HepG2 (cell line): Measurements from ENCODE around the gene SPRED2. TPM values are rescaled to one million over a fixed set of nuclear protein-coding genes. Genes with fewer than 3 reads are reported as not detected.
A peak's percentile ranks its signal among the peaks of the same experiment; 100 is the strongest.

Source experiments
- ATAC-seq: fragments of 200-7000 bp; cut with Tn5 transposase; 3 replicates; pipeline ENCODE4 v1.9.1; 2020; ENCODE audit warnings: mild to moderate bottlenecking, moderate library complexity
- BruUV-seq: library from RNA; stranded (reverse); fragments of 400-500 nt; replicated peaks from 2 replicates; lab custom pipeline; 2021; lab: Mats Ljungman, UMichigan
- CTCF ChIA-PET: fragments of 300-600 bp; formaldehyde crosslinking; extraction: SDS; loops from one replicate; lab custom pipeline; 2021; ENCODE audit warnings: low total read pairs, inconsistent platforms, low intra/inter-chr PET ratio; lab: Yijun Ruan, JAX
- POLR2A ChIA-PET: fragments of 350-600 bp; sonication (Branson Sonifier 250); formaldehyde crosslinking; loops from one replicate; lab custom pipeline; 2020; ENCODE audit warnings: antibody characterized with exemption, inconsistent platforms; lab: Yijun Ruan, JAX
- DNase-seq: peaks from one replicate; pipeline ENCODE4 v3.0.0-alpha.2; 2015; ENCODE audit warnings: low spot score
- FAIRE-seq: peaks from 3 replicates; lab custom pipeline; 2011; peaks lifted over from hg19 to GRCh38; lab: Jason Lieb, UNC
- H2AFZ ChIP-seq: one replicate; pipeline ENCODE4 v1.6.1; 2011; ENCODE audit warnings: low read length, inconsistent platforms
- H3K27ac ChIP-seq: fragments of 300-600 bp; 3 replicates; pipeline ENCODE4 v1.8.0; 2011; ENCODE audit warnings: mixed run types, mild to moderate bottlenecking, mixed read lengths, low read length, inconsistent platforms; ENCODE audit not compliant: insufficient read depth; ENCODE audit errors: extremely low read length
- H3K27me3 ChIP-seq, 2 experiments: fragments of 200-600 bp in 1 of 2; 2 replicates in 1 of 2; 3 replicates in 1 of 2; pipeline versions ENCODE4 v1.6.0 to v1.8.0; 2011; ENCODE audit warnings: low read length in 2 of 2, mild to moderate bottlenecking in 2 of 2, moderate library complexity in 2 of 2, inconsistent platforms in 1 of 2; ENCODE audit not compliant: insufficient read depth in 2 of 2, control insufficient read depth in 1 of 2
- H3K36me3 ChIP-seq, 2 experiments: fragments of 200-600 bp in 1 of 2; replicated peaks in 1 of 2; 2 replicates in 1 of 2; 3 replicates in 1 of 2; pipeline versions ENCODE4 v1.5.1 to v1.8.0; 2011; ENCODE audit warnings: low read length in 2 of 2, inconsistent platforms in 1 of 2; ENCODE audit not compliant: insufficient read depth in 2 of 2, control insufficient read depth in 1 of 2
- H3K4me1 ChIP-seq: 2 replicates; pipeline ENCODE4 v1.5.1; 2012; ENCODE audit warnings: low read length, inconsistent platforms; ENCODE audit not compliant: insufficient read depth
- H3K4me2 ChIP-seq: 2 replicates; pipeline ENCODE4 v1.6.0; 2011; ENCODE audit warnings: low read depth, low read length, inconsistent platforms
- H3K4me3 ChIP-seq, 3 experiments: fragments of 200-600 bp in 1 of 3; sonication (generic), shearing (Covaris generic) in 1 of 3; replicated peaks in 1 of 3; 2 replicates each; pipeline ENCODE4 v1.5.1; 2011 to 2016; ENCODE audit warnings: low read length in 3 of 3, inconsistent platforms in 2 of 3, low read depth in 2 of 3, mild to moderate bottlenecking in 2 of 3, control low read depth in 1 of 3, mixed read lengths in 1 of 3; ENCODE audit not compliant: insufficient read depth in 1 of 3
- H3K79me2 ChIP-seq: one replicate; pipeline ENCODE4 v1.6.1; 2011; ENCODE audit warnings: low read length, inconsistent platforms; ENCODE audit not compliant: insufficient read depth
- H3K9ac ChIP-seq: 2 replicates; pipeline ENCODE4 v1.6.0; 2011; ENCODE audit warnings: mild to moderate bottlenecking, low read depth, low read length, inconsistent platforms; ENCODE audit not compliant: insufficient read depth
- H3K9me3 ChIP-seq: 2 replicates; pipeline ENCODE4 v1.5.1; 2012; ENCODE audit warnings: mild to moderate bottlenecking, low read length
- H4K20me1 ChIP-seq: 2 replicates; pipeline ENCODE4 v1.6.0; 2011; ENCODE audit warnings: inconsistent platforms, mild to moderate bottlenecking, low read length, moderate library complexity; ENCODE audit not compliant: insufficient read depth
- CEBPB ChIP-seq: IDR thresholded peaks from 2 replicates; pipeline ENCODE4 v1.6.1; 2011; ENCODE audit warnings: low read depth, low read length, improper control_type of control experiment, borderline replicate concordance
- ELF4 ChIP-seq: sonication (generic); formaldehyde crosslinking; IDR thresholded peaks from 2 replicates; pipeline ENCODE4 v1.5.0; 2020; ENCODE audit warnings: missing genetic modification reagents, mild to moderate bottlenecking, moderate library complexity, borderline replicate concordance
- ETV6 ChIP-seq: sonication (generic); formaldehyde crosslinking; conservative IDR thresholded peaks from 2 replicates; pipeline ENCODE4 v1.4.0; 2020; ENCODE audit warnings: missing genetic modification reagents
- HOXA5 ChIP-seq: sonication (generic); formaldehyde crosslinking; IDR thresholded peaks from 2 replicates; pipeline ENCODE4 v1.4.0; 2020; ENCODE audit warnings: missing genetic modification reagents
- SIN3B ChIP-seq: fragments of 150-350 bp; IDR thresholded peaks from 2 replicates; pipeline ENCODE4 v1.6.1; 2014; ENCODE audit warnings: low read length
- SOX6 ChIP-seq, 2 experiments: fragments of 450-650 bp in 1 of 2; sonication (generic) in 1 of 2; formaldehyde crosslinking in 1 of 2; IDR thresholded peaks; 2 replicates each; pipeline versions ENCODE4 v1.4.0 to v1.6.1; 2017 to 2020; ENCODE audit warnings: antibody characterized with exemption in 1 of 2, mild to moderate bottlenecking in 1 of 2, missing genetic modification reagents in 1 of 2
- SP1 ChIP-seq, 2 experiments: fragments of 450-650 bp in 1 of 2; sonication (generic) in 1 of 2; formaldehyde crosslinking in 1 of 2; IDR thresholded peaks; 2 replicates each; pipeline versions ENCODE4 v1.4.0 to v1.6.1; 2016 to 2020; ENCODE audit warnings: missing genetic modification reagents in 1 of 2
- ZNF616 ChIP-seq: sonication (generic); formaldehyde crosslinking; IDR thresholded peaks from 2 replicates; pipeline ENCODE4 v1.5.0; 2020; ENCODE audit warnings: low read depth, mild to moderate bottlenecking, missing genetic modification reagents
- ZNF749 ChIP-seq: sonication (generic); formaldehyde crosslinking; IDR thresholded peaks from 2 replicates; pipeline ENCODE4 v1.8.0; 2022; ENCODE audit warnings: mild to moderate bottlenecking, missing genetic modification reagents, moderate library complexity, borderline replicate concordance
- ZNF850 ChIP-seq: sonication (generic); formaldehyde crosslinking; conservative IDR thresholded peaks from 2 replicates; pipeline ENCODE4 v1.9.0; 2021; ENCODE audit warnings: mild to moderate bottlenecking, missing genetic modification reagents
- WGBS: methylation state at CpG from one replicate; pipeline ENCODE4 v1.1.6; 2017; ENCODE audit warnings: low lambda C conversion rate; 5-methylcytosine and 5-hydroxymethylcytosine counted together
- in situ Hi-C: cut with HindIII; loops from 2 replicates; pipeline ENCODE4 v1.10.0; 2017; ENCODE audit warnings: low pct_unique_long_range_greater_than_20kb; ENCODE audit not compliant: extremely low pct_ligation_motif_present
- intact Hi-C: fragments of 100-400 bp; cut with micrococcal nuclease; formaldehyde crosslinking; loops from one replicate; pipeline ENCODE4 v1.10.0; 2022; ENCODE audit not compliant: unreplicated experiment
- polyA plus RNA-seq, 8 experiments: library from polyadenylated mRNA; depleted of rRNA in 3 of 8; stranded (reverse) in 7 of 8; unstranded in 1 of 8; fragments of >200 nt; fragmentation: Illumina TruSeq in 4 of 8; extraction: Trizol in 4 of 8; gene quantifications; 2 replicates each; pipeline versions ENCODE4 v1.2.1 to v1.2.3, GENCODE V29; 2011 to 2016; ENCODE audit warnings: low read depth in 4 of 8, missing spikeins in 1 of 8, mixed read lengths in 1 of 8; ENCODE audit not compliant: insufficient read depth in 1 of 8
- total RNA-seq, 5 experiments: library from RNA; depleted of rRNA; stranded (reverse); fragments of >200 nt; fragmentation: Illumina TruSeq; extraction: Trizol; gene quantifications; 2 replicates each; pipeline ENCODE4 v1.2.3, GENCODE V29; 2016; ENCODE audit warnings: low read depth in 1 of 5
- TF ChIP-seq, protein P1 (sequence below): sonication (generic); formaldehyde crosslinking; IDR thresholded peaks from 2 replicates; pipeline ENCODE4 v1.4.0; 2020; ENCODE audit warnings: missing genetic modification reagents
- TF ChIP-seq, protein P2 (sequence below): sonication (generic); IDR thresholded peaks from 2 replicates; pipeline ENCODE4 v1.6.1; 2016; ENCODE audit warnings: low read depth, borderline replicate concordance
- TF ChIP-seq, protein P3 (sequence below), 2 experiments: sonication (generic) in 1 of 2; formaldehyde crosslinking in 1 of 2; IDR thresholded peaks; 2 replicates each; pipeline versions ENCODE4 v1.4.0 to v1.6.1; 2018 to 2020; ENCODE audit warnings: missing genetic modification reagents in 2 of 2, borderline replicate concordance in 1 of 2, low read depth in 1 of 2, mild to moderate bottlenecking in 1 of 2, missing biosample characterization in 1 of 2

SPRED2 gene
- total and polyA plus RNA-seq, 2 of the 13 experiments (the other 11 are each of a cell fraction or from before 2014, with no cell fraction given), result 13.0 to 37.0 TPM

DNA sequence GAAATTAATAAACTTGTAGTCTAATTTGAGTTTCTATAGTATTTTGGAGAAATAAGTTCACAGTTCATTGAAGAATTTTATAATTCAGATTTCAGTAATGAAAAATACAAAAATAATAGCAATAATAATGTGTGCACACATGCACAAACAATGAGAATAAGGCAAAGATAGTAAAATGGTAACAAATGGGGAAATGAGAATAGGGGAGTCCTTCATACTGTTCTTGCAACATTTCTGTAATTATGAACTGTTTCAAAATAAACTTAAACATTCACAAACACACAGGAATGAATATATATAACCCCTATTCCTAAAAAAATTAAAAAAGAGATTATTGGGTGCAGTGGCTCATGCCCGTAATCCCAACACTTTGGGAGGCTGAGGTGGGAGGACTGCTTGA is 63.9 kb downstream of the SPRED2 start:
- Histone ChIP-seq H3K79me2 (peaks cover 98% of the 10 kb centered on the region), H3K27me3 (no peaks in the 10 kb centered on the region), H3K36me3 (0 out of 5 replicates have a peak, but pooled peaks cover 0 to 2% of the 10 kb centered on the region in 2 experiments), H3K4me2 (no peak overlapping the region), H2AFZ (no peak overlapping the region), H3K9me3 (no peaks in the 10 kb centered on the region), H4K20me1 (peaks cover 18% of the 10 kb centered on the region), H3K27ac (no peak overlapping the region), H3K4me1 (peaks cover 100% of the 10 kb centered on the region), H3K4me3 (no peak overlapping the region), H3K9ac (no peak overlapping the region)
- ChIA-PET CTCF (no interaction called here), POLR2A (interaction anchor here (1.3 to 1.5 kb wide), 2 partner anchors 9 to 28 kb away, joined by 3 to 5 read pairs; no protein-coding TSS in a partner anchor)
- BruUV-seq, result no TSS peak
- FAIRE-seq (no peak), ATAC-seq (no peak), DNase-seq (no peak)
- in situ Hi-C loops (no loop called here), intact Hi-C loops (loop anchor here (5.0 kb wide), 1 partner anchor 66 kb away; no protein-coding TSS in a partner anchor)
- 89% methylated on average over 1 of the region's 1 CpG for WGBS
- TF ChIP-seq HOXA5 (no peak), ELF4 (CRISPR knock-in tag) (0 out of 2 replicates have a peak, but pooled peaks have one; percentile 45)

DNA sequence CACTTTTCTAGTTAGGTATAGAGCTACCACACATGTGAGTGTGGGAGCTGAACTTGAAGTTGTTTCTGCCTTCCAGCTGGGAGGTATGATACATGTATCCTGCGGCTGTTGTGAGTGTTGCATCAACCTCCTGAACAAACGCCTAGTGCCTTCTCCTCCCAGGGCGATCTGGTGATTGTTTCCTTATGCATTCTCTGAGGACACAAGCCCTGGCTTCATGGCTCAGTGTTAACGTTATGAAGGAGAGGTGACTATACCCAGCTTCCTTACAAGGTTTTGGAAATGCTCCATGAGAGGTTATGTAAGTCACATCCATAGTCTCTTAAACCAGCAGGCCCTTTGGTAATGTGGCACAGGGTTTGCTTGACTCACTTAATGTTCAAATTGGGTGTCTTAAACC is 64.9 kb downstream of the SPRED2 start:
- 45% methylated on average over 4 of the region's 4 CpGs for WGBS
- Histone ChIP-seq H3K27me3 (no peaks in the 10 kb centered on the region), H2AFZ (no peak overlapping the region), H3K4me3 (no peak overlapping the region), H3K79me2 (peaks cover 97% of the 10 kb centered on the region), H3K4me1 (peaks cover 100% of the 10 kb centered on the region), H3K36me3 (0 out of 5 replicates have a peak, but pooled peaks cover 0 to 2% of the 10 kb centered on the region in 2 experiments), H4K20me1 (peaks cover 18% of the 10 kb centered on the region), H3K9me3 (no peaks in the 10 kb centered on the region), H3K4me2 (no peak overlapping the region), H3K9ac (no peak overlapping the region), H3K27ac (peak overlapping the region; percentile 23)
- intact Hi-C loops (loop anchor here (5.0 kb wide), 1 partner anchor 65 kb away; no protein-coding TSS in a partner anchor), in situ Hi-C loops (no loop called here)
- ChIA-PET CTCF (no interaction called here), POLR2A (interaction anchor here (1.3 to 1.9 kb wide), 4 partner anchors 8 to 67 kb away, joined by 3 to 8 read pairs (median 5); no protein-coding TSS in a partner anchor)
- DNase-seq (no peak), ATAC-seq (no peak), FAIRE-seq (no peak)
- no TSS peak for BruUV-seq
- no peak for TF ChIP-seq ETV6
- no peak for TF ChIP-seq ZNF850 (CRISPR knock-in tag)
- TF ChIP-seq SIN3B, result no peak
- no peak for TF ChIP-seq SP1 (IDR thresholded peaks at IDR 0.05)
- TF ChIP-seq SP1 (CRISPR knock-in tag; IDR thresholded peaks at IDR 0.05), result no peak
- no peak for TF ChIP-seq ZNF749 (CRISPR knock-in tag)
- TF ChIP-seq, protein P1, sequence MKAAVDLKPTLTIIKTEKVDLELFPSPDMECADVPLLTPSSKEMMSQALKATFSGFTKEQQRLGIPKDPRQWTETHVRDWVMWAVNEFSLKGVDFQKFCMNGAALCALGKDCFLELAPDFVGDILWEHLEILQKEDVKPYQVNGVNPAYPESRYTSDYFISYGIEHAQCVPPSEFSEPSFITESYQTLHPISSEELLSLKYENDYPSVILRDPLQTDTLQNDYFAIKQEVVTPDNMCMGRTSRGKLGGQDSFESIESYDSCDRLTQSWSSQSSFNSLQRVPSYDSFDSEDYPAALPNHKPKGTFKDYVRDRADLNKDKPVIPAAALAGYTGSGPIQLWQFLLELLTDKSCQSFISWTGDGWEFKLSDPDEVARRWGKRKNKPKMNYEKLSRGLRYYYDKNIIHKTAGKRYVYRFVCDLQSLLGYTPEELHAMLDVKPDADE, result no peak
- TF ChIP-seq CEBPB, result peak; percentile 70; the same call in 1 of the 2 replicates
- TF ChIP-seq, protein P2, sequence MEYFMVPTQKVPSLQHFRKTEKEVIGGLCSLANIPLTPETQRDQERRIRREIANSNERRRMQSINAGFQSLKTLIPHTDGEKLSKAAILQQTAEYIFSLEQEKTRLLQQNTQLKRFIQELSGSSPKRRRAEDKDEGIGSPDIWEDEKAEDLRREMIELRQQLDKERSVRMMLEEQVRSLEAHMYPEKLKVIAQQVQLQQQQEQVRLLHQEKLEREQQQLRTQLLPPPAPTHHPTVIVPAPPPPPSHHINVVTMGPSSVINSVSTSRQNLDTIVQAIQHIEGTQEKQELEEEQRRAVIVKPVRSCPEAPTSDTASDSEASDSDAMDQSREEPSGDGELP, result peak; percentile 58; the same call in 1 of the 2 replicates
- TF ChIP-seq HOXA5, result no peak
- TF ChIP-seq SOX6 (IDR thresholded peaks at IDR 0.05), result no peak
- TF ChIP-seq SOX6 (CRISPR knock-in tag; IDR thresholded peaks at IDR 0.05), result peak; percentile 35; the same call in 1 of the 2 replicates
- TF ChIP-seq ZNF616 (CRISPR knock-in tag), result no peak
- TF ChIP-seq, protein P3, sequence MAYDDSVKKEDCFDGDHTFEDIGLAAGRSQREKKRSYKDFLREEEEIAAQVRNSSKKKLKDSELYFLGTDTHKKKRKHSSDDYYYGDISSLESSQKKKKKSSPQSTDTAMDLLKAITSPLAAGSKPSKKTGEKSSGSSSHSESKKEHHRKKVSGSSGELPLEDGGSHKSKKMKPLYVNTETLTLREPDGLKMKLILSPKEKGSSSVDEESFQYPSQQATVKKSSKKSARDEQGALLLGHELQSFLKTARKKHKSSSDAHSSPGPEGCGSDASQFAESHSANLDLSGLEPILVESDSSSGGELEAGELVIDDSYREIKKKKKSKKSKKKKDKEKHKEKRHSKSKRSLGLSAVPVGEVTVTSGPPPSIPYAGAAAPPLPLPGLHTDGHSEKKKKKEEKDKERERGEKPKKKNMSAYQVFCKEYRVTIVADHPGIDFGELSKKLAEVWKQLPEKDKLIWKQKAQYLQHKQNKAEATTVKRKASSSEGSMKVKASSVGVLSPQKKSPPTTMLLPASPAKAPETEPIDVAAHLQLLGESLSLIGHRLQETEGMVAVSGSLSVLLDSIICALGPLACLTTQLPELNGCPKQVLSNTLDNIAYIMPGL (CRISPR knock-in tag; IDR thresholded peaks at IDR 0.05; ENCODE audit: borderline replicate concordance in 1 of 2, low read depth in 1 of 2), result no peak
